Measurements from ENCODE around the gene FBRSL1. TPM values are rescaled to one million over a fixed set of nuclear protein-coding genes. Genes with fewer than 3 reads are reported as not detected.

Gene FBRSL1
- total and polyA plus RNA-seq, 2 of the 8 experiments (the other 6 are each of a cell fraction or from before 2014, with no cell fraction given): 18.4 to 109 TPM

- no peak for TF ChIP-seq RNF2 (IDR thresholded peaks at IDR 0.05; ENCODE audit: borderline replicate concordance, low read depth, low read length, missing control alignments, poor library complexity, severe bottlenecking)
- no peak for TF ChIP-seq FOSL1 (IDR thresholded peaks at IDR 0.05; ENCODE audit: insufficient read depth, low read depth, low read length)
- TF ChIP-seq PHF8 (conservative IDR thresholded peaks at IDR 0.05; ENCODE audit: low read depth, low read length): no peak
- TF ChIP-seq JUN (IDR thresholded peaks at IDR 0.05; ENCODE audit: low read depth, low read length): no peak
- no peak for TF ChIP-seq SRF (IDR thresholded peaks at IDR 0.05; ENCODE audit: low read depth, low read length)
- TF ChIP-seq EGR1 (IDR thresholded peaks at IDR 0.05; ENCODE audit: borderline replicate concordance, low read depth, low read length): no peak
- TF ChIP-seq CBX5 (IDR thresholded peaks at IDR 0.05; ENCODE audit: low read depth, low read length): no peak
- TF ChIP-seq RBBP5 (IDR thresholded peaks at IDR 0.05; ENCODE audit: borderline replicate concordance, low read depth, low read length): no peak
- TF ChIP-seq RAD21 (IDR thresholded peaks at IDR 0.05 in 1 of 2, conservative IDR thresholded peaks at IDR 0.05 in 1 of 2; ENCODE audit: low read depth in 2 of 2, low read length in 2 of 2): no peak
- TF ChIP-seq CREB1 (IDR thresholded peaks at IDR 0.05): no peak
- no peak for TF ChIP-seq ZNF274 (IDR thresholded peaks at IDR 0.05; ENCODE audit: borderline replicate concordance, extremely low read depth, low read length)
- TF ChIP-seq POLR2A (IDR thresholded peaks at IDR 0.05; ENCODE audit: control extremely low read depth in 1 of 2, low read depth in 2 of 2, low read length in 2 of 2): no peak
- Histone ChIP-seq H2BK120ac (replicated peaks; ENCODE audit: low read depth, low read length) (no peak overlapping the region), H4K20me1 (replicated peaks in 1 of 2; ENCODE audit: control insufficient read depth in 1 of 2, insufficient read depth in 2 of 2, low read length in 2 of 2) (peaks cover 2 to 16% of the 10 kb centered on the region in 2 experiments), H3K27me3 (replicated peaks in 1 of 4; ENCODE audit: control insufficient read depth in 3 of 4, extremely low read depth in 1 of 4, insufficient read depth in 3 of 4, low read length in 3 of 4) (peaks cover 61 to 98% (median 93%) of the 10 kb centered on the region in 4 experiments), H3K56ac (replicated peaks; ENCODE audit: insufficient read length, low read depth, low read length) (no peak overlapping the region), H3K23me2 (ENCODE audit: low read depth, low read length) (peaks cover 11% of the 10 kb centered on the region), H3K79me2 (ENCODE audit: control insufficient read depth in 1 of 2, insufficient read depth in 2 of 2, low read length in 2 of 2) (no peaks in the 10 kb centered on the region), H2BK5ac (ENCODE audit: low read depth, low read length) (no peak overlapping the region), H3K4me1 (replicated peaks in 1 of 4; ENCODE audit: control insufficient read depth in 3 of 4, insufficient read depth in 4 of 4, low read length in 3 of 4) (peaks cover 0 to 6% (median 6%) of the 10 kb centered on the region in 4 experiments; a peak in 5 of 7 replicates), H2AK5ac (ENCODE audit: low read depth, low read length) (no peak overlapping the region), H4K8ac (ENCODE audit: extremely low read depth, insufficient read depth, low read length) (no peak overlapping the region; the same call in 1 of the 2 replicates), H3K9me3 (ENCODE audit: insufficient read depth in 2 of 2, low read depth in 1 of 2, low read length in 1 of 2) (no peaks in the 10 kb centered on the region; a peak in 1 of 4 replicates), H3K18ac (ENCODE audit: extremely low read depth, low read length) (no peak overlapping the region), H4K5ac (ENCODE audit: insufficient read length, low read depth, low read length) (no peak overlapping the region), H3K23ac (ENCODE audit: insufficient read length) (no peak overlapping the region), H3K4me3 (ENCODE audit: extremely low read depth in 1 of 4, insufficient read depth in 2 of 4, low read depth in 3 of 4, low read length in 4 of 4) (no peak overlapping the region), H3K79me1 (ENCODE audit: low read depth, low read length) (no peaks in the 10 kb centered on the region; the same call in 1 of the 2 replicates), H2BK15ac (ENCODE audit: low read length) (no peak overlapping the region), H3K36me3 (ENCODE audit: control insufficient read depth in 2 of 4, insufficient read depth in 4 of 4, low read length in 3 of 4) (no peaks in the 10 kb centered on the region; a peak in 1 of 8 replicates), H2BK12ac (ENCODE audit: low read depth, low read length) (no peak overlapping the region), H4K91ac (replicated peaks; ENCODE audit: insufficient read length, low read length) (no peak overlapping the region), H3K4ac (replicated peaks; ENCODE audit: insufficient read length, low read depth, low read length) (no peak overlapping the region), H3K9ac (replicated peaks in 1 of 4; ENCODE audit: extremely low read depth in 1 of 4, low read depth in 3 of 4, low read length in 3 of 4) (no peak overlapping the region), H3K4me2 (ENCODE audit: insufficient read depth in 1 of 2, low read depth in 2 of 2, low read length in 2 of 2) (no peak overlapping the region), H2BK20ac (ENCODE audit: low read length) (no peak overlapping the region), H2AFZ (ENCODE audit: low read length) (no peak overlapping the region), H3K14ac (ENCODE audit: insufficient read length) (no peak overlapping the region), H3K27ac (ENCODE audit: low read depth, low read length) (no peak overlapping the region)
- ChIA-PET POLR2A (ENCODE audit: partially characterized antibody) (interaction anchor here (0.6 to 1.8 kb wide), 5 partner anchors 14 to 158 kb away, joined by 3 to 6 read pairs (median 3); no protein-coding TSS in a partner anchor), CTCF (ENCODE audit: partially characterized antibody) (interaction anchor here (0.9 to 2.6 kb wide), 11 partner anchors 9 to 131 kb away, joined by 3 to 11 read pairs (median 4); no protein-coding TSS in a partner anchor)
- no peak for FAIRE-seq
- DNase-seq (ENCODE audit: low read depth in 1 of 2, low spot score in 2 of 2): no peak
- WGBS, 2 experiments (ENCODE audit: extremely low coverage in 1 of 2, insufficient coverage in 1 of 2, insufficient read length in 1 of 2, insufficient replicate concordance in 2 of 2, low coverage in 1 of 2, low lambda C conversion rate in 2 of 2, missing lambda C conversion rate in 1 of 2): 94% methylated on average over 26 of the region's 26 CpGs; no CpG with 5 or more reads in 1 of the 2 experiments
These were observed 55.4 kb downstream of the FBRSL1 start for GRCh38 chr12:132545164-132545953.
